BLaER1 treated with 17β-estradiol and CSF1 and Interleukin-3, amounts not matched to agents 10 nM and 100 nM (cell line): Measurements from ENCODE around the gene RHO.

Source experiments
- H3K27ac ChIP-seq, 11 experiments: shearing (Covaris generic); formaldehyde crosslinking; 2 replicates each; pipeline ENCODE4 v1.8.1; 2022
- H3K27me3 ChIP-seq, 11 experiments: shearing (Covaris generic); formaldehyde crosslinking; 2 replicates each; pipeline ENCODE4 v1.8.1; 2022
- H3K36me3 ChIP-seq, 11 experiments: shearing (Covaris generic); formaldehyde crosslinking; 2 replicates each; pipeline ENCODE4 v1.8.1; 2022
- H3K4me1 ChIP-seq, 10 experiments: shearing (Covaris generic); formaldehyde crosslinking; 2 replicates each; pipeline ENCODE4 v1.8.1; 2022
- H3K4me2 ChIP-seq, 11 experiments: shearing (Covaris generic); formaldehyde crosslinking; 2 replicates each; pipeline ENCODE4 v1.8.1; 2022
- H3K4me3 ChIP-seq, 10 experiments: shearing (Covaris generic); formaldehyde crosslinking; 2 replicates each; pipeline ENCODE4 v1.8.1; 2022
- H3K9ac ChIP-seq, 11 experiments: shearing (Covaris generic); formaldehyde crosslinking; 2 replicates each; pipeline ENCODE4 v1.8.1; 2022
- H3K9me3 ChIP-seq, 11 experiments: shearing (Covaris generic); formaldehyde crosslinking; replicated peaks in 1 of 11; 2 replicates each; pipeline ENCODE4 v1.8.1; 2022
- H4K20me1 ChIP-seq, 11 experiments: shearing (Covaris generic); formaldehyde crosslinking; 2 replicates each; pipeline ENCODE4 v1.8.1; 2022
- Cebpa-rat ChIP-seq, 11 experiments: shearing (Covaris generic); IDR thresholded peaks; 2 replicates each; pipeline ENCODE4 v1.8.1; 2022

The RHO gene

DNA sequence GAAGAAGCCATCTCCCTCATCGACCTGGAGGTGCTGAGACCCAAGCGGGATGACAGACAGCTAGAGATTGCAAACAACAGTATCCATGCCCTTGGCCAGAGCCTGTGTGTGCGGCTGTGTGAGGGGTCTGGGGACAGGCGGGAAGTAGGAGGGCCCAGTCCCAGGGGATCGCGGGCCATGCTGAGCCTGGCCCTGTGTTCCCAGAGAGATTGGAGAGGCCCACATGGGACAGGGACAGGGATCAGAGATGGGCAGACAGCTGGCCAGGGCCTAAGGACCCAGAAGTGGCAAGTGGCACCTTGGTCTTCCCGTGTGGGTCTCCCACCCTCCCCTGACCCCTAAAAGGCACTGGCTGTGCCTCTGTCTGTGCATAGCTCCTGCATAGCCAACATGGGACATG lies 10.9 kb upstream of the RHO start:
- TF ChIP-seq Cebpa-rat (IDR thresholded peaks at IDR 0.05): no peak
- Histone ChIP-seq H4K20me1 (no peaks in the 10 kb centered on the region; a peak in 1 of 22 replicates), H3K27me3 (no peaks in the 10 kb centered on the region), H3K4me1 (peaks cover 0 to 38% (median 15%) of the 10 kb centered on the region in 10 experiments; a peak in 16 of 20 replicates), H3K36me3 (peaks cover 1 to 28% (median 10%) of the 10 kb centered on the region in 11 experiments; a peak in 13 of 22 replicates), H3K9ac (no peak overlapping the region), H3K4me2 (no peak overlapping the region), H3K4me3 (no peak overlapping the region), H3K27ac (no peak overlapping the region), H3K9me3 (no peaks in the 10 kb centered on the region)

DNA sequence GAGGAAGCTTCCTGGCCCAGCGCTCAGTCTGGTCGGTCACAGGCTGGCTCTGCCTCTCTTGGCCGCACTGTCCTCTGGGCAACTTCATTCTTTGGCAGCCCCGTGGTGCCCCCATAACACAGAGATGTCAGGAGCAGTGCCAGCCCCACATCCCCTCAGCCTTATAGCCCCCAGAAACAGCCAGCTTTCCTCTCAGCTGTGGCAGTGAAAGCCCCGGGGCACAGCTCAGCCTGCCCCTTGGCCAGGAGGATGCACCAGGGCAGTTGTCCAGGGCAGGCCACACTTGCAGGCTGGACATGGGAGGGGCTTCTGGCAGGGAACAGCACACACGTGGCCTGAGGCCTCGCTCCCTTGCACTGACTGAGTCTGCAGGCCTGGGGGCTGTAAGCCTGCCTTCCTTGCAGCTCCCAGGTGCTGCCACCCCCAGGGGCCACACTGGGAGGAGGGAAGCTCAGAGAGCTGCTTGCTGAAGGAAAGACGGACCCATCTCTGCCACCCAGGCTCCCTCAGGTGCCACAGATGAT lies 10.3 kb upstream of the RHO start:
- no peak overlapping the region for H3K9ac ChIP-seq
- no peak for TF ChIP-seq Cebpa-rat (IDR thresholded peaks at IDR 0.05)
- no peaks in the 10 kb centered on the region; a peak in 1 of 22 replicates for H4K20me1 ChIP-seq
- no peak overlapping the region for H3K27ac ChIP-seq
- H3K27me3 ChIP-seq: no peaks in the 10 kb centered on the region
- H3K4me2 ChIP-seq: no peak overlapping the region
- peaks cover 3 to 41% (median 18%) of the 10 kb centered on the region in 10 experiments for H3K4me1 ChIP-seq
- H3K4me3 ChIP-seq: no peak overlapping the region
- H3K36me3 ChIP-seq: peaks cover 0 to 25% (median 5%) of the 10 kb centered on the region in 11 experiments; a peak in 6 of 22 replicates
- H3K9me3 ChIP-seq: no peaks in the 10 kb centered on the region

DNA sequence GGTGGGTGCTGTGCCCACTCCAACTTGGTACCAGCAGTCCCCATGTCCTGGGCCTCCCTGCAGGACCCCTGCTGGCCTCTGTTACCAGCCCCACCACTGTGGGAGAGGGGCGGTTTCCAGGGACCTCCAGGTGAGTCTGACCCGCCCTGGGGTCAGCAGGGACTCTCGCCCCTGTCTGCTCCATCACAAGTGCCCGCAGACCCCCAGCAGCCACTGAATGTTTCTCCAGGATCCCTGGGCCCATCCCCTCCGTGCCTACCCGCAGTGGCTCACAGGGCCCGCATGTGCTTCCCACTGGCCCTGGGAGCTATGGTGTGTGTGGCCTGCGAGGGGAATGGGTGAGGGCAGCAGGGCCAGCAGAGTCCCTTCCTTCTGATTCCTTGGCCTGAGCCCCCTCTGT lies 9.9 kb upstream of the RHO start:
- no peak for TF ChIP-seq Cebpa-rat (IDR thresholded peaks at IDR 0.05)
- Histone ChIP-seq H3K27ac (no peak overlapping the region), H4K20me1 (no peaks in the 10 kb centered on the region; a peak in 1 of 22 replicates), H3K36me3 (peaks cover 0 to 21% (median 4%) of the 10 kb centered on the region in 11 experiments; a peak in 6 of 22 replicates), H3K27me3 (no peaks in the 10 kb centered on the region), H3K4me2 (no peak overlapping the region), H3K4me3 (no peak overlapping the region), H3K4me1 (peaks cover 8 to 43% (median 23%) of the 10 kb centered on the region in 10 experiments), H3K9ac (no peak overlapping the region), H3K9me3 (no peaks in the 10 kb centered on the region)

GRCh38 chr3:129519449-129519848 lies 9.0 kb upstream of the RHO start:
- Histone ChIP-seq H3K4me1 (peaks cover 17 to 37% (median 24%) of the 10 kb centered on the region in 10 experiments), H4K20me1 (no peaks in the 10 kb centered on the region; a peak in 1 of 22 replicates), H3K9ac (no peak overlapping the region), H3K9me3 (no peaks in the 10 kb centered on the region), H3K4me3 (no peak overlapping the region), H3K27me3 (no peaks in the 10 kb centered on the region), H3K4me2 (no peak overlapping the region), H3K27ac (no peak overlapping the region), H3K36me3 (peaks cover 0 to 18% (median 0%) of the 10 kb centered on the region in 11 experiments; a peak in 5 of 22 replicates)
- TF ChIP-seq Cebpa-rat (IDR thresholded peaks at IDR 0.05): no peak

DNA sequence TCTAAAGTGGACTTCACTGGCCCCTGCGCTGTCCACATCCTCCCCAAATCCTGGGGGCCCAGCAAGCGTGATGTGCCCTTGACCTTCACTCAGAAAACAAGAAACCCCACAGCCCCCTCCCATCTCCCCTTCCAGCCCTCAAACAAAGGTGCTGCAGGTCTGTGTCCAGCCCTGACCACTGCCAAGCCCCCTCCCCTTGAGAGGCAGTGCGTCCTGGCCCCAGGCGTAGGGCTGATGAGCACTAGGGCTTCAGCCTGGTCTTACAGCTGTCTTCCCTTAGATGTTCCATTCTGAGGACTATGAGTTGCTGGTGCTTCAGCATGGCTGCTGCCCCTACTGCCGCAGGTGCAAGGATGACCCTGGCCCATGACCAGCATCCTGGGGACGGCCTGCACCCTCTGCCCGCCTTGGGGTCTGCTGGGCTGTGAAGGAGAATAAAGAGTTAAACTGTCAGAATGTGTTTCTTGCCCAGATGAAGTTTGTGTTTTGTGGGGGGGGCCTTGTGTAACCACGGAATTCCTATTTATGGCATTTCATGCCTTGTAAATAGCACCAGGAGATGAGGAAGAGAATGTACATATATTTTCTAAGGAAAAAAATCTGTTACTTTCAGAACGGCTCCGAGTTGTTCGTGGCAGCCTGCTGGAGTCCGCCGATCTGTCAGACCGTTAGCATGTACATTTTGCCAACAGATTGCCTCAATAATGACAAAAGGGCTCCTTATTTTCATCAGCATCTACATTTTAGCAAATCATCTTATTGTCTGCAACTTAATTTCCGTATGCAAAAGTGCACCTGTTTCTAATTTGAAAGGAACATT lies 8.3 kb upstream of the RHO start:
- Histone ChIP-seq H3K4me2 (no peak overlapping the region), H3K27me3 (no peaks in the 10 kb centered on the region), H3K27ac (no peak overlapping the region), H3K9ac (no peak overlapping the region), H3K36me3 (peaks cover 0 to 15% (median 0%) of the 10 kb centered on the region in 11 experiments; a peak in 5 of 22 replicates), H3K4me1 (peaks cover 15 to 35% (median 24%) of the 10 kb centered on the region in 10 experiments; a peak in 19 of 20 replicates), H4K20me1 (no peaks in the 10 kb centered on the region), H3K4me3 (no peak overlapping the region), H3K9me3 (no peaks in the 10 kb centered on the region)
- no peak for TF ChIP-seq Cebpa-rat (IDR thresholded peaks at IDR 0.05)

- no peak overlapping the region for H3K4me2 ChIP-seq
- H3K4me3 ChIP-seq: no peak overlapping the region
- TF ChIP-seq Cebpa-rat (IDR thresholded peaks at IDR 0.05): no peak
- H3K9ac ChIP-seq: no peak overlapping the region
- peaks cover 14 to 43% (median 30%) of the 10 kb centered on the region in 10 experiments; a peak in 19 of 20 replicates for H3K4me1 ChIP-seq
- H3K27me3 ChIP-seq: no peaks in the 10 kb centered on the region
- no peak overlapping the region for H3K27ac ChIP-seq
- peaks cover 0 to 15% (median 0%) of the 10 kb centered on the region in 11 experiments; a peak in 5 of 22 replicates for H3K36me3 ChIP-seq
- no peaks in the 10 kb centered on the region for H4K20me1 ChIP-seq
- no peaks in the 10 kb centered on the region for H3K9me3 ChIP-seq
These were observed 7.5 kb upstream of the RHO start for GRCh38 chr3:129520960-129521359.

- Histone ChIP-seq H3K4me1 (peaks cover 19 to 49% (median 36%) of the 10 kb centered on the region in 10 experiments; a peak in 19 of 20 replicates), H3K9ac (no peak overlapping the region), H3K27me3 (no peaks in the 10 kb centered on the region), H3K27ac (no peak overlapping the region), H3K36me3 (peaks cover 0 to 15% (median 0%) of the 10 kb centered on the region in 11 experiments; a peak in 5 of 22 replicates), H4K20me1 (no peaks in the 10 kb centered on the region), H3K4me2 (no peak overlapping the region), H3K9me3 (no peaks in the 10 kb centered on the region), H3K4me3 (no peak overlapping the region)
- TF ChIP-seq Cebpa-rat (IDR thresholded peaks at IDR 0.05): no peak
These were observed 6.8 kb upstream of the RHO start for GRCh38 chr3:129521611-129522010.

DNA sequence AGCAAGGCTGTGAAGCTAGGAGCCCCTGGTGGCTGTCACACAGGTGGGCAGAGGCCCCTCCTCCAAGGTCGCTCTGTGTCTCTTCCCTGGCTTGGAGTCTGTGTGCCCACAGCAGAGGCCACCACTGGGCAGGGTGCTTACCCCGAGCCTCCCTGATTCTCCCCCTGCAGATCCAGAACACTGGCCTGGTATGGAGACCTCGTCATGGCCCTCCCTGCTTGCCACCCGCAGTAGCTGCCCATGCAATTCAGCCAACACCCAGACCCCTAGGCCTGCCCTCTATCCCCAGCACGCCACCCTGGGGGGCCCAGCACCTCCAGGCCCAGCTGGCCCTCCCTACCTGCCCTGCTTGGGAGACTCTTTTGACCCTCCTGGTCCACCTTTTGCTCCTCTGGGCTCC lies 5.5 kb upstream of the RHO start:
- Histone ChIP-seq H3K27me3 (no peaks in the 10 kb centered on the region), H3K4me1 (peaks cover 19 to 59% (median 40%) of the 10 kb centered on the region in 10 experiments; a peak in 19 of 20 replicates), H3K9me3 (no peaks in the 10 kb centered on the region), H4K20me1 (no peaks in the 10 kb centered on the region), H3K9ac (no peak overlapping the region), H3K27ac (peak overlapping the region in 4 of 11 experiments; percentile 15 to 32 (median 18); a peak in 4 of 22 replicates), H3K36me3 (peaks cover 0 to 15% (median 0%) of the 10 kb centered on the region in 11 experiments; a peak in 4 of 22 replicates), H3K4me2 (peak overlapping the region; percentile 8 to 84 (median 34); a peak in 15 of 22 replicates), H3K4me3 (no peak overlapping the region)
- TF ChIP-seq Cebpa-rat (IDR thresholded peaks at IDR 0.05): no peak

- Histone ChIP-seq H3K9me3 (no peaks in the 10 kb centered on the region), H3K27ac (peak overlapping the region in 1 of 11 experiments; percentile 81; a peak in 2 of 22 replicates), H3K4me2 (peak overlapping the region in 6 of 11 experiments; percentile 10 to 84 (median 76); a peak in 8 of 22 replicates), H3K36me3 (peaks cover 0 to 6% (median 0%) of the 10 kb centered on the region in 11 experiments; a peak in 2 of 22 replicates), H3K4me3 (no peak overlapping the region), H4K20me1 (no peaks in the 10 kb centered on the region), H3K27me3 (no peaks in the 10 kb centered on the region), H3K9ac (no peak overlapping the region), H3K4me1 (peaks cover 16 to 59% (median 40%) of the 10 kb centered on the region in 10 experiments; a peak in 19 of 20 replicates)
- no peak for TF ChIP-seq Cebpa-rat (IDR thresholded peaks at IDR 0.05)
These were observed 4.4 kb upstream of the RHO start for GRCh38 chr3:129524081-129524480.
